ENCODE measurements around the gene ARHGEF16.

Gene ARHGEF16

DNA sequence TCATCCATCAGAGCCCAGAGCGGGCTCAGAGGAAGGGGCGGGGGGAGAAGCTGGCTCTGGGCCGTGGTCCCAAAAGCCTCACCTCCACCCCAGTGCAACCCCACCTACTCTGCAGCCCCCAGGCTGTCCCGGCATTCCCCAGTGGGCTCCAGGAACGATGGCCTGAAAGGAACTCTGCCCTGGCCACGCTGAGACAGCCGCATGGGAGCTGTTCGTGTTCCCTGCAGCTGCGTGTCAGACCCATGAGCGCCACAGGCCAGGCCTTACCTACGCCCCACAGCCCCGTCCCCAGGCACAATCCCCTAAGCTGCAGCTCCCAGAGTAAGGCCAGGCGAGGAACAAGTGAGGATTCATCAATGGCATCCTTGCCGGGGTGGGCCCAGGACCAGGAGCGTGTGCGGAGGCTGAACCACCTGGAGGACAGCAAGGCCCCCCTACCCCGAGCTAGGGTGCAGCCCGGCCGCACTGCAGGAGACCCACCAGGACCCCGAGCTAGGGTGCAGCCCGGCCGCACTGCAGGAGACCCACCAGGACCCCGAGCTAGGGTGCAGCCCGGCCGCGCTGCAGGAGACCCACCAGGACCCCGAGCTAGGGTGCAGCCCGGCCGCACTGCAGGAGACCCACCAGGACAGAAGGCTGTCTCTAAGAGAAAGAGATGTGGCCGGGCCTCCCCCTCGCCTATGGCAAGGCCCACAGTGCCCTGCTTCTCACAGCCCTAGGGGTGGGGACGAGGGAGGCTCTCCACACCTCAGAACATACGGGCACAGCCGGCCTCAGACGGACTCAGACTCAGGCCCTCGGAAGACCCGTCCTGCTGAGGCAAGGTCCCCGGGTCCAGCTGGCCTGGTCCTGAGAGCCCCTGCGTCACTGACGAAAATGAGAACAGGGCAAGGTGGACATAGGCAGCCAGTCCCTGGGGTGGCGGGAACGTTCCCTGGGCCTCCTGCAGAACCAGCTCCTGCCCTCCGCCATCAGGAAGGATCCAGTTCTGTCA is 26.5 kb upstream of the ARHGEF16 start:
- ATAC-seq (replicated peaks; ENCODE audit: extremely low read depth, poor library complexity, severe bottlenecking): no peak
- Mint-ChIP-seq H3K36me3 (ENCODE audit: insufficient read depth) (no peaks in the 10 kb centered on the region), H3K27ac (ENCODE audit: low read depth) (no peak overlapping the region), H3K4me1 (no peaks in the 10 kb centered on the region), H3K27me3 (no peaks in the 10 kb centered on the region), H3K9me3 (no peaks in the 10 kb centered on the region), H3K4me3 (no peak overlapping the region)
- no peak for DNase-seq (ENCODE audit: low spot score in 2 of 2)

- no peak overlapping the region for H3K4me3 Mint-ChIP-seq
- no peaks in the 10 kb centered on the region for H3K9me3 Mint-ChIP-seq
- H3K27ac Mint-ChIP-seq (ENCODE audit: low read depth): no peak overlapping the region
- DNase-seq (ENCODE audit: low spot score in 2 of 2): no peak
- ATAC-seq (replicated peaks; ENCODE audit: extremely low read depth, poor library complexity, severe bottlenecking): no peak
- H3K27me3 Mint-ChIP-seq: no peaks in the 10 kb centered on the region
- H3K36me3 Mint-ChIP-seq (ENCODE audit: insufficient read depth): no peaks in the 10 kb centered on the region
- no peaks in the 10 kb centered on the region for H3K4me1 Mint-ChIP-seq
Observed at GRCh38 chr1:3428899-3429298, 25.6 kb upstream of the ARHGEF16 start.

- Mint-ChIP-seq H3K27me3 (no peaks in the 10 kb centered on the region), H3K4me1 (no peaks in the 10 kb centered on the region), H3K4me3 (no peak overlapping the region), H3K27ac (ENCODE audit: low read depth) (no peak overlapping the region), H3K36me3 (ENCODE audit: insufficient read depth) (no peaks in the 10 kb centered on the region), H3K9me3 (no peaks in the 10 kb centered on the region)
- ATAC-seq (replicated peaks; ENCODE audit: extremely low read depth, poor library complexity, severe bottlenecking) (no peak), DNase-seq (ENCODE audit: low spot score in 2 of 2) (no peak)
Observed at GRCh38 chr1:3429320-3429719, 25.1 kb upstream of the ARHGEF16 start.

GRCh38 chr1:3429766-3430165 is 24.7 kb upstream of the ARHGEF16 start:
- ATAC-seq (replicated peaks; ENCODE audit: extremely low read depth, poor library complexity, severe bottlenecking) (no peak), DNase-seq (ENCODE audit: low spot score in 2 of 2) (no peak)
- Mint-ChIP-seq H3K4me3 (no peak overlapping the region), H3K27me3 (no peaks in the 10 kb centered on the region), H3K9me3 (no peaks in the 10 kb centered on the region), H3K36me3 (ENCODE audit: insufficient read depth) (no peaks in the 10 kb centered on the region), H3K4me1 (no peaks in the 10 kb centered on the region), H3K27ac (ENCODE audit: low read depth) (no peak overlapping the region)

GRCh38 chr1:3430406-3430805 is 24.1 kb upstream of the ARHGEF16 start:
- Mint-ChIP-seq H3K4me3 (no peak overlapping the region), H3K9me3 (no peaks in the 10 kb centered on the region), H3K4me1 (no peaks in the 10 kb centered on the region), H3K36me3 (ENCODE audit: insufficient read depth) (no peaks in the 10 kb centered on the region), H3K27me3 (no peaks in the 10 kb centered on the region), H3K27ac (ENCODE audit: low read depth) (no peak overlapping the region)
- no peak for ATAC-seq (replicated peaks; ENCODE audit: extremely low read depth, poor library complexity, severe bottlenecking)
- no peak for DNase-seq (ENCODE audit: low spot score in 2 of 2)

DNA sequence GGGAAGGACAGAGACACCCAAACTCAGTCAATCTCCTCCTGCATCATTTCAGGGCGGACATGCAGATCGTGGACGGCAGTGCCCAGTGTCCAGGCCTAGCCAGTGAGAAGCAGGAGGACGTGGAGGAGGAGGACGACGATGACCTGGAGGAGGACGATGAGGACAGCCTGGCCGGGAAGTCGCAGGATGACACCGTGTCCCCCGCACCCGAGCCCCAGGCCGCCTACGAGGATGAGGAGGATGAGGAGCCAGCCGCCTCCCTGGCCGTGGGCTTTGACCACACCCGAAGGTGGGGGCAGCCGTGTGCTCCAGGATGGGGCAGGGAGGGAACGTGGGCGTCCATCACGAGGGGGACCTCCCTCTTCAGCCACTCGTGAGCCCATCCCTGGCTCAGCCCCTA is 23.6 kb upstream of the ARHGEF16 start:
- Mint-ChIP-seq H3K9me3 (no peaks in the 10 kb centered on the region), H3K4me3 (no peak overlapping the region), H3K36me3 (ENCODE audit: insufficient read depth) (no peaks in the 10 kb centered on the region), H3K27ac (ENCODE audit: low read depth) (no peak overlapping the region), H3K27me3 (no peaks in the 10 kb centered on the region), H3K4me1 (no peaks in the 10 kb centered on the region)
- ATAC-seq (replicated peaks; ENCODE audit: extremely low read depth, poor library complexity, severe bottlenecking) (no peak), DNase-seq (ENCODE audit: low spot score in 2 of 2) (no peak)

DNA sequence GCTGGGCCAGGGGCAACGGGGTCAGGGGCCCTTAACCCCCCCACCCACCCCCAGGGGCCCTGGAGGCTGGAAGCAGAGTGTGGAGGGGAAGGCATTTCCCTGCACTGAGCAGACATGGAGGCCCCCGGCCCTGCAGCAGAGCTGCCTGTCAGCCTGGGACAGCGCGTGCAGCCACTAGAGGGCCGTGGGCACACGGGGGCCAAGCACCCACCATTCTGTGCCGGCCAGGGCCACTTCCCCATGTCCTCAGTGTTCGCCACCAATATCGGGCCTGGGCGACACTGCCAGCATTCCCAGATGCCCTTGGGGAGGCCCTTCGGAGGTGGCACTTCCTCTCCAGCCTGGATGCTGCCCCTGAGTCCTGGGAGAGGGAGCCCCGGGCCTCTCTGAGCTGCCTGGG is 23.2 kb upstream of the ARHGEF16 start:
- no peak overlapping the region for H3K4me3 Mint-ChIP-seq
- no peaks in the 10 kb centered on the region for H3K36me3 Mint-ChIP-seq (ENCODE audit: insufficient read depth)
- H3K27ac Mint-ChIP-seq (ENCODE audit: low read depth): no peak overlapping the region
- ATAC-seq (replicated peaks; ENCODE audit: extremely low read depth, poor library complexity, severe bottlenecking): no peak
- H3K4me1 Mint-ChIP-seq: no peaks in the 10 kb centered on the region
- DNase-seq (ENCODE audit: low spot score in 2 of 2): no peak
- H3K27me3 Mint-ChIP-seq: no peaks in the 10 kb centered on the region
- H3K9me3 Mint-ChIP-seq: no peaks in the 10 kb centered on the region

DNA sequence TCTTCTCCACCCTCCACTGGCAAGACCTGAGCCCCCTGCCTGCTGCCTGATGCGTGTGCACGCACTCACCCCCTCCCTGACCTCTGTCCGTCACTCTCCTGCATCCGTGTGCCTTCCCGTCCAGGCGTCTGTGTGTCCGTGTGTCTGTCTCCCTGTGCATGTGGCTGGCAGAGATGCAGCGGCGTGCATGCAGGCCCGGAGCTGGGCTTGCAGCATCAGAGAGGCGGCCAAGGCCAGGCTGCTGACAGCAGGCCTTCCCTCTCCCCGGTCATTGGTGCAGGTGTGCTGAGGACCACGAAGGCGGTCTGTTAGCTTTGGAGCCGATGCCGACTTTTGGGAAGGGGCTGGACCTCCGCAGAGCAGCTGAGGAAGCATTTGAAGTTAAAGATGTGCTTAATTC is 22.8 kb upstream of the ARHGEF16 start:
- H3K27me3 Mint-ChIP-seq: no peaks in the 10 kb centered on the region
- ATAC-seq (replicated peaks; ENCODE audit: extremely low read depth, poor library complexity, severe bottlenecking): no peak
- DNase-seq (ENCODE audit: low spot score in 2 of 2): no peak

DNA sequence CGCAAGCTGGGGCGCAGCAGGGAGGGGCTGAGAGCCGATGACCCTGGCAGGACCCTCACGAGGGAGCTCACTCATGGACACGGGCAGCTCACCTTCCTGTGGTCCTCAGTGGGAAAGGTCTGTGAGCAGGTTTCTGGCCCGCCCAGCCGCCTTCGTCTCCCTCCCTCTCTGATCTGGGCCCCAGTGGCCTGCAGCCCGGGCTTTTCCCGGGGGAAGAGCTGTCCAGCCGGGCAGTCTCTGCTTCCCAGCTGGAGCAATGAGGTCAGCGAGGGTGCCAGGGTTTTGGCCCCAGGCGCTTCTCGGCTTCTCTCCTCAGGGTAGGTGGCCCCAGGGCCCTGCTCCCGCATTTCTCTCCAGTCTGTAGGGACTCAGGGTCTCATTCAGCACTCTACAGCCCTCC is 22.2 kb upstream of the ARHGEF16 start:
- H3K27me3 Mint-ChIP-seq: no peaks in the 10 kb centered on the region
- H3K4me1 Mint-ChIP-seq: no peaks in the 10 kb centered on the region
- DNase-seq (ENCODE audit: low spot score in 2 of 2): no peak
- no peak overlapping the region for H3K4me3 Mint-ChIP-seq
- no peaks in the 10 kb centered on the region for H3K9me3 Mint-ChIP-seq
- ATAC-seq (replicated peaks; ENCODE audit: extremely low read depth, poor library complexity, severe bottlenecking): no peak
- H3K36me3 Mint-ChIP-seq (ENCODE audit: insufficient read depth): no peaks in the 10 kb centered on the region
- no peak overlapping the region for H3K27ac Mint-ChIP-seq (ENCODE audit: low read depth)

More for the DNA sequence above, 22.8 kb upstream of the ARHGEF16 start:
- H3K36me3 Mint-ChIP-seq (ENCODE audit: insufficient read depth): no peaks in the 10 kb centered on the region
- no peak overlapping the region for H3K27ac Mint-ChIP-seq (ENCODE audit: low read depth)
- H3K4me1 Mint-ChIP-seq: no peaks in the 10 kb centered on the region
- H3K9me3 Mint-ChIP-seq: no peaks in the 10 kb centered on the region
- H3K4me3 Mint-ChIP-seq: no peak overlapping the region

- Mint-ChIP-seq H3K4me1 (no peaks in the 10 kb centered on the region), H3K27ac (ENCODE audit: low read depth) (no peak overlapping the region), H3K4me3 (no peak overlapping the region), H3K9me3 (no peaks in the 10 kb centered on the region), H3K27me3 (no peaks in the 10 kb centered on the region), H3K36me3 (ENCODE audit: insufficient read depth) (no peaks in the 10 kb centered on the region)
- ATAC-seq (replicated peaks; ENCODE audit: extremely low read depth, poor library complexity, severe bottlenecking) (no peak), DNase-seq (ENCODE audit: low spot score in 2 of 2) (no peak)
Observed at GRCh38 chr1:3433076-3433475, 21.4 kb upstream of the ARHGEF16 start.

GRCh38 chr1:3433596-3434320 is 20.7 kb upstream of the ARHGEF16 start:
- Mint-ChIP-seq H3K36me3 (ENCODE audit: insufficient read depth) (no peaks in the 10 kb centered on the region), H3K4me3 (no peak overlapping the region), H3K4me1 (no peaks in the 10 kb centered on the region), H3K27me3 (no peaks in the 10 kb centered on the region), H3K27ac (ENCODE audit: low read depth) (no peak overlapping the region), H3K9me3 (no peaks in the 10 kb centered on the region)
- DNase-seq (ENCODE audit: low spot score in 2 of 2) (no peak), ATAC-seq (replicated peaks; ENCODE audit: extremely low read depth, poor library complexity, severe bottlenecking) (no peak)

GRCh38 chr1:3434406-3435110 is 19.9 kb upstream of the ARHGEF16 start:
- ATAC-seq (replicated peaks; ENCODE audit: extremely low read depth, poor library complexity, severe bottlenecking) (no peak), DNase-seq (ENCODE audit: low spot score in 2 of 2) (no peak)
- Mint-ChIP-seq H3K4me3 (no peak overlapping the region), H3K27me3 (no peaks in the 10 kb centered on the region), H3K4me1 (no peaks in the 10 kb centered on the region), H3K36me3 (ENCODE audit: insufficient read depth) (no peaks in the 10 kb centered on the region), H3K27ac (ENCODE audit: low read depth) (no peak overlapping the region), H3K9me3 (no peaks in the 10 kb centered on the region)
